Measurements from ENCODE around the gene DGKZ.

Gene DGKZ

DNA sequence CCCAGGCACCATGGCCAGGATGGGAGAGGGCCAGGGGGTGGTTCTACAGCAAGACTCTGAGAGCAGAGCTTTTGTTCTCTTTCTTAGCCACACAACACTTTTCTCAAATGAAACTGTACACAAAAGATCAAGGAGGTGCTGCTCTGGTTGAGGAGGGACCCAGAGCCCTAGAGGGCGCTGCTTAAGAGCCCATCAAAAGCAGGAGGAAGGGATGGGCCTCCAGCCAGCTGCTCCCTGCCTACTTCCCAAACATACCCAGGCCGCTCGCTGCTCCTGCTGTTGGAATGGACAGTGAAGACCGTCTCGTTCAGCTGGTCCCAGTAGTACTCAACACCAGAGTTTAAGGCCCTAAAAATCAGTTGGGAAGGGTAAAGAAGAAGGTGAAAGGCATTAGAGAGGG lies 62.8 kb downstream of the DGKZ start:
- POLR2A ChIA-PET = no interaction called here
- peak; percentile 33 for DNase-seq (ENCODE audit: extremely low spot score)
- CTCF ChIA-PET = interaction anchor here (0.5 to 1.3 kb wide), 4 partner anchors 9 to 170 kb away, joined by 3 read pairs; no protein-coding TSS in a partner anchor
- TF ChIP-seq FOXA1 (IDR thresholded peaks at IDR 0.05) (no peak), LEF1 (IDR thresholded peaks at IDR 0.05; ENCODE audit: borderline replicate concordance) (no peak), ELF4 (IDR thresholded peaks at IDR 0.05) (no peak), CTBP1 (IDR thresholded peaks at IDR 0.05; ENCODE audit: borderline replicate concordance) (no peak), BHLHE40 (IDR thresholded peaks at IDR 0.05; ENCODE audit: borderline replicate concordance) (no peak), SP1 (IDR thresholded peaks at IDR 0.05) (no peak), TARDBP (IDR thresholded peaks at IDR 0.05) (no peak), SUZ12 (IDR thresholded peaks at IDR 0.05) (no peak)

GRCh38 chr11:46413760-46414465 lies 66.7 kb downstream of the DGKZ start:
- TF ChIP-seq TARDBP (IDR thresholded peaks at IDR 0.05) = no peak
- TF ChIP-seq, protein P1, sequence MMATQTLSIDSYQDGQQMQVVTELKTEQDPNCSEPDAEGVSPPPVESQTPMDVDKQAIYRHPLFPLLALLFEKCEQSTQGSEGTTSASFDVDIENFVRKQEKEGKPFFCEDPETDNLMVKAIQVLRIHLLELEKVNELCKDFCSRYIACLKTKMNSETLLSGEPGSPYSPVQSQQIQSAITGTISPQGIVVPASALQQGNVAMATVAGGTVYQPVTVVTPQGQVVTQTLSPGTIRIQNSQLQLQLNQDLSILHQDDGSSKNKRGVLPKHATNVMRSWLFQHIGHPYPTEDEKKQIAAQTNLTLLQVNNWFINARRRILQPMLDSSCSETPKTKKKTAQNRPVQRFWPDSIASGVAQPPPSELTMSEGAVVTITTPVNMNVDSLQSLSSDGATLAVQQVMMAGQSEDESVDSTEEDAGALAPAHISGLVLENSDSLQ (IDR thresholded peaks at IDR 0.05) = no peak
- POLR2A ChIA-PET = no interaction called here
- no peak for DNase-seq (ENCODE audit: extremely low spot score)

GRCh38 chr11:46414466-46414796 lies 67.2 kb downstream of the DGKZ start:
- no peak for DNase-seq (ENCODE audit: extremely low spot score)
- TF ChIP-seq ZNF384 (IDR thresholded peaks at IDR 0.05) = no peak
- ChIA-PET CTCF (no interaction called here), POLR2A (no interaction called here)

More at GRCh38 chr11:46413760-46414465, 66.7 kb downstream of the DGKZ start:
- CTCF ChIA-PET = interaction anchor here (1.1 kb wide), 1 partner anchor 25 kb away, joined by 3 read pairs; no protein-coding TSS in a partner anchor

- DNase-seq (ENCODE audit: extremely low spot score) = no peak
- CTCF ChIA-PET = no interaction called here
- no peak for TF ChIP-seq L3MBTL2 (conservative IDR thresholded peaks at IDR 0.05)
- no peak for TF ChIP-seq SUZ12 (IDR thresholded peaks at IDR 0.05)
- TF ChIP-seq FOXA1 (IDR thresholded peaks at IDR 0.05) = no peak
- no peak for TF ChIP-seq SP1 (IDR thresholded peaks at IDR 0.05)
- TF ChIP-seq TARDBP (IDR thresholded peaks at IDR 0.05) = no peak
- no peak for TF ChIP-seq NFRKB (IDR thresholded peaks at IDR 0.05)
- no peak for TF ChIP-seq ZNF384 (IDR thresholded peaks at IDR 0.05)
- no peak for TF ChIP-seq ARNT (IDR thresholded peaks at IDR 0.05)
- no peak for TF ChIP-seq CTBP1 (IDR thresholded peaks at IDR 0.05; ENCODE audit: borderline replicate concordance)
- no peak for TF ChIP-seq BHLHE40 (IDR thresholded peaks at IDR 0.05; ENCODE audit: borderline replicate concordance)
- no peak for TF ChIP-seq LEF1 (IDR thresholded peaks at IDR 0.05; ENCODE audit: borderline replicate concordance)
- TF ChIP-seq HDGF (IDR thresholded peaks at IDR 0.05; ENCODE audit: borderline replicate concordance) = no peak
- no peak for TF ChIP-seq FOXK2 (IDR thresholded peaks at IDR 0.05)
- no peak for TF ChIP-seq FOXM1 (IDR thresholded peaks at IDR 0.05; ENCODE audit: borderline replicate concordance)
- TF ChIP-seq, protein P1 (IDR thresholded peaks at IDR 0.05) = no peak
- TF ChIP-seq ELF4 (IDR thresholded peaks at IDR 0.05) = no peak
- POLR2A ChIA-PET = no interaction called here
These were observed 67.6 kb downstream of the DGKZ start for GRCh38 chr11:46414879-46415278.

GRCh38 chr11:46417711-46418110 lies 70.4 kb downstream of the DGKZ start:
- POLR2A ChIA-PET = no interaction called here
- no peak for DNase-seq (ENCODE audit: extremely low spot score)
- CTCF ChIA-PET = no interaction called here
- no peak for TF ChIP-seq HDGF (IDR thresholded peaks at IDR 0.05; ENCODE audit: borderline replicate concordance)
- TF ChIP-seq LEF1 (IDR thresholded peaks at IDR 0.05; ENCODE audit: borderline replicate concordance) = no peak
- no peak for TF ChIP-seq ZNF384 (IDR thresholded peaks at IDR 0.05)
- TF ChIP-seq, protein P1 (IDR thresholded peaks at IDR 0.05) = no peak
- TF ChIP-seq SP1 (IDR thresholded peaks at IDR 0.05) = no peak
- TF ChIP-seq TARDBP (IDR thresholded peaks at IDR 0.05) = no peak
- TF ChIP-seq FOXK2 (IDR thresholded peaks at IDR 0.05) = no peak
- no peak for TF ChIP-seq SUZ12 (IDR thresholded peaks at IDR 0.05)
- no peak for TF ChIP-seq FOXM1 (IDR thresholded peaks at IDR 0.05; ENCODE audit: borderline replicate concordance)
- no peak for TF ChIP-seq L3MBTL2 (conservative IDR thresholded peaks at IDR 0.05)
- TF ChIP-seq FOXA1 (IDR thresholded peaks at IDR 0.05) = no peak
- TF ChIP-seq BHLHE40 (IDR thresholded peaks at IDR 0.05; ENCODE audit: borderline replicate concordance) = no peak
- no peak for TF ChIP-seq CTBP1 (IDR thresholded peaks at IDR 0.05; ENCODE audit: borderline replicate concordance)
- TF ChIP-seq ARNT (IDR thresholded peaks at IDR 0.05) = no peak
- TF ChIP-seq NFRKB (IDR thresholded peaks at IDR 0.05) = no peak
- TF ChIP-seq ELF4 (IDR thresholded peaks at IDR 0.05) = no peak

DNA sequence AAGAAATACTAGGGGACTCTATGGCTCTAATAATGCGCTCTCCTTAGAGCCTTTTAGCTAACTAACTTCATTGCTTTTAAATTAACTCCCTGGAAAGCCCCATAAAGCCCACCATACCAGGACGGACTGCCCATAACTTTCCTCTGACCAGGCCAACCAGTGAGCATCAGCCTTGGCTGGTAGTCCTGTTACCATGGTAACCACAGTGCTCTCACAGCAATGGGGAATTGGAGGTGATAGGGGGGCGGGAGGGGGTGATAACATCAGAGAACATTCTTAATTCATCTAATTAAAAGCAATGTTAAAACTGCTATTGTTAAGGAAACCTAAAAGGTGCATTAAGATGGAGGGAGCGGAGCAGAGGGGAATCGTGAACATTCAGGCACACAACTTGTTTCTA lies 71.5 kb downstream of the DGKZ start:
- no peak for TF ChIP-seq FOXA1 (IDR thresholded peaks at IDR 0.05)
- TF ChIP-seq SP1 (IDR thresholded peaks at IDR 0.05) = no peak
- no peak for TF ChIP-seq HDGF (IDR thresholded peaks at IDR 0.05; ENCODE audit: borderline replicate concordance)
- no peak for TF ChIP-seq NFRKB (IDR thresholded peaks at IDR 0.05)
- TF ChIP-seq ELF4 (IDR thresholded peaks at IDR 0.05) = no peak
- TF ChIP-seq BHLHE40 (IDR thresholded peaks at IDR 0.05; ENCODE audit: borderline replicate concordance) = no peak
- no peak for TF ChIP-seq ARNT (IDR thresholded peaks at IDR 0.05)
- TF ChIP-seq FOXK2 (IDR thresholded peaks at IDR 0.05) = no peak
- no peak for TF ChIP-seq LEF1 (IDR thresholded peaks at IDR 0.05; ENCODE audit: borderline replicate concordance)
- no peak for TF ChIP-seq FOXM1 (IDR thresholded peaks at IDR 0.05; ENCODE audit: borderline replicate concordance)
- DNase-seq (ENCODE audit: extremely low spot score) = no peak
- ChIA-PET CTCF (interaction anchor here (0.7 kb wide), 1 partner anchor 164 kb away, joined by 3 read pairs; no protein-coding TSS in a partner anchor), POLR2A (no interaction called here)

Measured in HEK293T (cell line).